IMR-90 (cell line): ENCODE results near the gene TAF10. TPM values are rescaled to one million over a fixed set of nuclear protein-coding genes. Genes with fewer than 3 reads are reported as not detected.

ENCODE experiments used
- ATAC-seq: fragments of 200-7000 bp; cut with Tn5 transposase; 2 replicates; pipeline ENCODE4 v1.9.1; 2020; ENCODE audit warnings: low read depth, mild to moderate bottlenecking, moderate library complexity
- BruUV-seq: library from RNA; stranded (reverse); fragments of 400-500 nt; replicated peaks from 2 replicates; lab custom pipeline; 2021; lab: Mats Ljungman, UMichigan
- CTCF ChIA-PET: fragments of 300-600 bp; formaldehyde crosslinking; extraction: SDS; loops from one replicate; lab custom pipeline; 2021; ENCODE audit warnings: antibody characterized with exemption; lab: Yijun Ruan, JAX
- POLR2A ChIA-PET: fragments of 300-600 bp; sonication (Branson Sonifier 250); formaldehyde crosslinking; loops from one replicate; lab custom pipeline; 2022; ENCODE audit warnings: antibody characterized with exemption; ENCODE audit not compliant: unreplicated experiment; lab: Charles Lee
- DNase-seq: peaks from one replicate; pipeline ENCODE4 v3.0.0; 2013
- H2AFZ ChIP-seq: replicated peaks from 2 replicates; pipeline ENCODE3; 2013; ENCODE audit warnings: low read length, mild to moderate bottlenecking; ENCODE audit not compliant: poor library complexity
- H2AK5ac ChIP-seq: 2 replicates; pipeline ENCODE4 v1.6.1; 2013; ENCODE audit warnings: low read depth, low read length, inconsistent platforms
- H2AK9ac ChIP-seq: replicated peaks from 2 replicates; pipeline ENCODE3; 2013; ENCODE audit warnings: mild to moderate bottlenecking, low read depth, low read length, moderate library complexity; ENCODE audit not compliant: poor library complexity
- H2BK120ac ChIP-seq: 2 replicates; pipeline ENCODE4 v1.6.1; 2013; ENCODE audit warnings: low read depth, low read length, inconsistent platforms
- H2BK15ac ChIP-seq: 3 replicates; pipeline ENCODE4 v1.6.1; 2013; ENCODE audit warnings: low read depth, low read length, inconsistent platforms
- H2BK20ac ChIP-seq: 2 replicates; pipeline ENCODE4 v1.6.1; 2013; ENCODE audit warnings: low read depth, mild to moderate bottlenecking, inconsistent platforms, low read length, moderate library complexity
- H2BK5ac ChIP-seq: 2 replicates; pipeline ENCODE4 v1.6.1; 2013; ENCODE audit warnings: mild to moderate bottlenecking, low read depth, low read length, inconsistent platforms; ENCODE audit not compliant: poor library complexity, severe bottlenecking
- H3K14ac ChIP-seq: replicated peaks from 2 replicates; pipeline ENCODE4 v1.6.1; 2013; ENCODE audit warnings: low read depth, low read length, inconsistent platforms
- H3K18ac ChIP-seq: 2 replicates; pipeline ENCODE4 v1.6.1; 2013; ENCODE audit warnings: low read depth, low read length, control low read depth
- H3K23ac ChIP-seq: 2 replicates; pipeline ENCODE4 v1.6.1; 2013; ENCODE audit warnings: low read depth, low read length, inconsistent platforms
- H3K27ac ChIP-seq: 2 replicates; pipeline ENCODE4 v1.5.1; 2013; ENCODE audit warnings: mild to moderate bottlenecking, control low read depth, low read length; ENCODE audit not compliant: insufficient read depth
- H3K27me3 ChIP-seq: 2 replicates; pipeline ENCODE4 v1.6.1; 2013; ENCODE audit warnings: low read length; ENCODE audit not compliant: control insufficient read depth, insufficient read depth
- H3K36me3 ChIP-seq: 2 replicates; pipeline ENCODE4 v1.6.1; 2013; ENCODE audit warnings: low read length, mixed read lengths; ENCODE audit not compliant: control insufficient read depth, insufficient read depth
- H3K4ac ChIP-seq: 2 replicates; pipeline ENCODE4 v1.6.1; 2013; ENCODE audit warnings: low read depth, low read length, inconsistent platforms
- H3K4me1 ChIP-seq: 2 replicates; pipeline ENCODE4 v1.6.1; 2013; ENCODE audit warnings: low read length, mixed read lengths; ENCODE audit not compliant: control insufficient read depth, insufficient read depth
- H3K4me2 ChIP-seq: 2 replicates; pipeline ENCODE4 v1.6.1; 2013; ENCODE audit warnings: low read depth, mild to moderate bottlenecking, control low read depth, low read length, moderate library complexity
- H3K4me3 ChIP-seq: 2 replicates; pipeline ENCODE4 v1.5.1; 2013; ENCODE audit warnings: low read depth, mild to moderate bottlenecking, control low read depth, low read length, moderate library complexity; ENCODE audit not compliant: insufficient read depth
- H3K56ac ChIP-seq: 2 replicates; pipeline ENCODE4 v1.6.1; 2013; ENCODE audit warnings: low read length, inconsistent platforms; ENCODE audit not compliant: insufficient read depth; ENCODE audit errors: extremely low read depth
- H3K79me1 ChIP-seq, 2 experiments: 2 replicates each; pipeline ENCODE4 v1.6.1; 2013; ENCODE audit warnings: low read length in 2 of 2, inconsistent platforms in 1 of 2, low read depth in 1 of 2
- H3K9ac ChIP-seq: 2 replicates; pipeline ENCODE4 v1.6.1; 2013; ENCODE audit warnings: low read depth, low read length, control low read depth
- H3K9me1 ChIP-seq: 2 replicates; pipeline ENCODE4 v1.6.1; 2013; ENCODE audit warnings: low read length, inconsistent platforms; ENCODE audit not compliant: insufficient read depth
- H3K9me3 ChIP-seq: 2 replicates; pipeline ENCODE4 v1.6.1; 2013; ENCODE audit warnings: low read length; ENCODE audit not compliant: control insufficient read depth, insufficient read depth
- H4K20me1 ChIP-seq: 2 replicates; pipeline ENCODE4 v1.6.1; 2013; ENCODE audit warnings: low read length, inconsistent platforms; ENCODE audit not compliant: insufficient read depth
- H4K5ac ChIP-seq: 2 replicates; pipeline ENCODE4 v1.6.1; 2013; ENCODE audit warnings: mild to moderate bottlenecking, low read depth, low read length, control low read depth
- H4K8ac ChIP-seq, 2 experiments: 2 replicates each; pipeline ENCODE4 v1.6.1; 2013; ENCODE audit warnings: low read depth in 2 of 2, low read length in 2 of 2, control low read depth in 1 of 2, inconsistent platforms in 1 of 2
- H4K91ac ChIP-seq: 2 replicates; pipeline ENCODE4 v1.6.1; 2013; ENCODE audit warnings: low read depth, low read length, inconsistent platforms; ENCODE audit not compliant: insufficient read depth
- BHLHE40 ChIP-seq: fragments of 150-350 bp; IDR thresholded peaks from 2 replicates; pipeline ENCODE4 v1.6.1; 2016; ENCODE audit warnings: mild to moderate bottlenecking, low read depth, low read length
- ELK1 ChIP-seq: fragments of 150-350 bp; IDR thresholded peaks from 2 replicates; pipeline ENCODE4 v1.6.1; 2016; ENCODE audit warnings: low read depth, mild to moderate bottlenecking, low read length, moderate library complexity, borderline replicate concordance
- MXI1 ChIP-seq: IDR thresholded peaks from 2 replicates; pipeline ENCODE4 v1.6.1; 2012; ENCODE audit warnings: low read depth, mild to moderate bottlenecking, low read length, moderate library complexity, borderline replicate concordance
- WGBS, 2 experiments: methylation state at CpG; one replicate each; pipeline versions ENCODE4 v1.1.5 to v1.1.7; 2013; ENCODE audit warnings: missing lambda C conversion rate in 2 of 2; ENCODE audit not compliant: insufficient read length in 1 of 2; ENCODE audit errors: extremely low coverage in 2 of 2; 5-methylcytosine and 5-hydroxymethylcytosine counted together
- dilution Hi-C: fragments of 300-500 bp; cut with HindIII; formaldehyde crosslinking; loops from one replicate; pipeline ENCODE4 v1.14.3; 2018; ENCODE audit warnings: low sequenced_read_pairs; ENCODE audit not compliant: unreplicated experiment
- in situ Hi-C: fragments of 300-500 bp; cut with MboI; formaldehyde crosslinking; loops from 3 replicates; pipeline ENCODE4 v1.14.3; 2019; ENCODE audit warnings: low sequenced_read_pairs, inconsistent platforms, mixed read lengths
- intact Hi-C: fragments of 100-400 bp; cut with micrococcal nuclease; formaldehyde crosslinking; loops from 2 replicates; pipeline ENCODE4 v1.10.0; 2022
- polyA plus RNA-seq, 3 experiments: library from polyadenylated mRNA; depleted of rRNA; stranded (reverse); fragments of >200 nt; gene quantifications; 2 replicates each; pipeline ENCODE4 v1.2.3, GENCODE V29; 2012; ENCODE audit warnings: low replicate concordance in 1 of 3
- total RNA-seq: library from RNA; depleted of rRNA; stranded (reverse); fragments of >200 nt; gene quantifications from 2 replicates; pipeline ENCODE4 v1.2.3, GENCODE V29; 2012

TAF10 gene
- total and polyA plus RNA-seq, 2 of the 4 experiments (the other 2 are of a cell fraction) = 18.6 to 132 TPM

GRCh38 chr11:6646071-6646470, 34.1 kb upstream of the TAF10 start:
- Histone ChIP-seq H3K9ac (no peak overlapping the region), H3K36me3 (peaks cover 6% of the 10 kb centered on the region; the same call in 1 of the 2 replicates), H2AK5ac (peak overlapping the region; percentile 57), H3K27ac (no peak overlapping the region; the same call in 1 of the 2 replicates), H3K4me3 (no peak overlapping the region), H2BK5ac (no peak overlapping the region), H2AK9ac (peak overlapping the region; percentile 86), H3K14ac (peak overlapping the region; percentile 64), H3K4me1 (peaks cover 16% of the 10 kb centered on the region), H4K5ac (peak overlapping the region; percentile 4; the same call in 1 of the 2 replicates), H3K56ac (no peak overlapping the region), H3K9me3 (no peaks in the 10 kb centered on the region), H2BK120ac (peak overlapping the region; percentile 81), H3K23ac (peak overlapping the region; percentile 64; the same call in 1 of the 2 replicates), H3K9me1 (peaks cover 24% of the 10 kb centered on the region), H3K4me2 (peak overlapping the region; percentile 1; the same call in 1 of the 2 replicates), H2BK20ac (peak overlapping the region; percentile 75; the same call in 1 of the 2 replicates), H3K27me3 (0 out of 2 replicates have a peak, but pooled peaks cover 2% of the 10 kb centered on the region), H3K4ac (peak overlapping the region; percentile 83), H4K91ac (peak overlapping the region; percentile 85), H3K79me1 (peaks cover 5 to 40% of the 10 kb centered on the region in 2 experiments; a peak in 3 of 4 replicates), H2BK15ac (0 out of 3 replicates have a peak overlapping the region, but pooled peaks have one; percentile 2), H3K18ac (peak overlapping the region; percentile 1; the same call in 1 of the 2 replicates), H4K20me1 (peaks cover 5% of the 10 kb centered on the region; the same call in 1 of the 2 replicates), H2AFZ (peak overlapping the region; percentile 83), H4K8ac (peak overlapping the region; percentile 47 to 94; a peak in 3 of 4 replicates)
- dilution Hi-C loops = no loop called here
- POLR2A ChIA-PET = no interaction called here
- BruUV-seq = no TSS peak
- CTCF ChIA-PET = interaction anchor here (0.5 kb wide), 1 partner anchor 72 kb away, joined by 3 read pairs; no protein-coding TSS in a partner anchor
- in situ Hi-C loops = no loop called here
- ATAC-seq = peak; percentile 48
- intact Hi-C loops = no loop called here
- WGBS, 2 experiments = 49% methylated on average over 9 of the region's 12 CpGs; no CpG with 5 or more reads in 1 of the 2 experiments
- DNase-seq = peak; percentile 80
- no peak for TF ChIP-seq ELK1
- TF ChIP-seq BHLHE40 = peak; percentile 89
- TF ChIP-seq MXI1 = peak; percentile 55; the same call in 1 of the 2 replicates
